ENCODE data around the gene STOML1.

STOML1 gene

GRCh38 chr15:73991726-73992593 lies at the start of gene STOML1:
Gene STOML1 (minus strand): TSS chr15:73992295. CDS start chr15:73992223, 72 bp downstream.
- peak; percentile 77 for FAIRE-seq
- peak; percentile 89 for DNase-seq (ENCODE audit: insufficient read length, low spot score)

- no peak for FAIRE-seq
- no peak for DNase-seq (ENCODE audit: insufficient read length, low spot score)
These were observed 49.2 kb upstream of the STOML1 start for GRCh38 chr15:74041311-74041756.

- DNase-seq (ENCODE audit: insufficient read length, low spot score) (no peak), FAIRE-seq (no peak)
These were observed 48.2 kb upstream of the STOML1 start for GRCh38 chr15:74040109-74040850.

GRCh38 chr15:74039656-74040010 lies 47.5 kb upstream of the STOML1 start:
- DNase-seq (ENCODE audit: insufficient read length, low spot score): no peak
- FAIRE-seq: no peak

- FAIRE-seq (no peak), DNase-seq (ENCODE audit: insufficient read length, low spot score) (no peak)
These were observed 46.9 kb upstream of the STOML1 start for GRCh38 chr15:74038707-74039655.

- DNase-seq (ENCODE audit: insufficient read length, low spot score) (no peak), FAIRE-seq (no peak)
These were observed 45.3 kb upstream of the STOML1 start for GRCh38 chr15:74037171-74038117.

GRCh38 chr15:74036271-74037170 lies 44.4 kb upstream of the STOML1 start:
- FAIRE-seq: no peak

GRCh38 chr15:74035121-74036017 lies 43.3 kb upstream of the STOML1 start:
- no peak for FAIRE-seq
- DNase-seq (ENCODE audit: insufficient read length, low spot score): no peak

More at GRCh38 chr15:74036271-74037170, 44.4 kb upstream of the STOML1 start:
- no peak for DNase-seq (ENCODE audit: insufficient read length, low spot score)

- DNase-seq (ENCODE audit: insufficient read length, low spot score) (no peak), FAIRE-seq (no peak)
These were observed 42.2 kb upstream of the STOML1 start for GRCh38 chr15:74034206-74034755.

- FAIRE-seq (no peak), DNase-seq (ENCODE audit: insufficient read length, low spot score) (no peak)
These were observed 40.8 kb upstream of the STOML1 start for GRCh38 chr15:74032606-74033561.

- FAIRE-seq (no peak), DNase-seq (ENCODE audit: insufficient read length, low spot score) (no peak)
These were observed 40.0 kb upstream of the STOML1 start for GRCh38 chr15:74032046-74032445.

- no peak for FAIRE-seq
These were observed 36.6 kb upstream of the STOML1 start for GRCh38 chr15:74028646-74029045.

GRCh38 chr15:74027688-74028087 lies 35.6 kb upstream of the STOML1 start:
- FAIRE-seq: no peak
- DNase-seq (ENCODE audit: insufficient read length, low spot score): no peak

More at GRCh38 chr15:74028646-74029045, 36.6 kb upstream of the STOML1 start:
- no peak for DNase-seq (ENCODE audit: insufficient read length, low spot score)

GRCh38 chr15:74025436-74025835 lies 33.3 kb upstream of the STOML1 start:
- DNase-seq (ENCODE audit: insufficient read length, low spot score) (no peak), FAIRE-seq (no peak)

GRCh38 chr15:74024687-74025086 lies 32.6 kb upstream of the STOML1 start:
- no peak for DNase-seq (ENCODE audit: insufficient read length, low spot score)
- no peak for FAIRE-seq
